SK-N-SH (cell line): ENCODE results near the gene RPAIN. TPM values are rescaled to one million over a fixed set of nuclear protein-coding genes. Genes with fewer than 3 reads are reported as not detected.

ENCODE experiments used
- CTCF ChIA-PET: fragments of 300-600, 350-600 bp; formaldehyde crosslinking; extraction: SDS; loops from one replicate; lab custom pipeline; 2021; lab: Yijun Ruan, JAX
- POLR2A ChIA-PET: fragments of 350-600 bp; sonication (Branson Sonifier 250); formaldehyde crosslinking; extraction: SDS; loops from one replicate; lab custom pipeline; 2020; ENCODE audit warnings: antibody characterized with exemption, inconsistent platforms; lab: Yijun Ruan, JAX
- DNase-seq: peaks from one replicate; pipeline ENCODE4 v3.0.0; 2012
- H2AFZ ChIP-seq: fragments of 200-600 bp; sonication (generic); 2 replicates; pipeline ENCODE4 v1.8.1; 2016; ENCODE audit warnings: antibody characterized with exemption, mild to moderate bottlenecking, low read depth
- H3F3A ChIP-seq: fragments of 200-600 bp; sonication (generic); replicated peaks from 2 replicates; pipeline ENCODE3; 2016; ENCODE audit warnings: antibody characterized with exemption, mild to moderate bottlenecking; ENCODE audit not compliant: insufficient read depth
- H3K27ac ChIP-seq, 2 experiments: fragments of 200-500 bp in 1 of 2; fragments of 200-600 bp in 1 of 2; sonication (Bioruptor generic) in 1 of 2; sonication (generic), shearing (Covaris generic) in 1 of 2; 2 replicates each; pipeline versions ENCODE4 v1.5.1 to v1.6.1; 2014 to 2016; ENCODE audit warnings: low read depth in 2 of 2, inconsistent platforms in 1 of 2, low read length in 1 of 2, mild to moderate bottlenecking in 1 of 2, mixed read lengths in 1 of 2
- H3K27me3 ChIP-seq: fragments of 200-600 bp; sonication (generic), shearing (Covaris generic); 2 replicates; pipeline ENCODE4 v1.6.1; 2016; ENCODE audit warnings: mixed run types; ENCODE audit not compliant: insufficient read depth
- H3K36me3 ChIP-seq, 2 experiments: fragments of 200-500 bp in 1 of 2; fragments of 200-600 bp in 1 of 2; sonication (Bioruptor generic) in 1 of 2; sonication (generic) in 1 of 2; replicated peaks in 1 of 2; 2 replicates each; pipeline versions ENCODE3 to v1.5.1; 2014 to 2016; ENCODE audit warnings: low read length in 1 of 2, mild to moderate bottlenecking in 1 of 2; ENCODE audit not compliant: insufficient read depth in 2 of 2, control insufficient read depth in 1 of 2
- H3K4me1 ChIP-seq, 2 experiments: fragments of 200-500 bp in 1 of 2; fragments of 200-600 bp in 1 of 2; sonication (Bioruptor generic) in 1 of 2; sonication (generic), shearing (Covaris generic) in 1 of 2; 2 replicates each; pipeline versions ENCODE4 v1.5.1 to v1.6.1; 2014 to 2016; ENCODE audit warnings: low read depth in 1 of 2, low read length in 1 of 2, mixed run types in 1 of 2; ENCODE audit not compliant: insufficient read depth in 2 of 2, control insufficient read depth in 1 of 2
- H3K4me2 ChIP-seq: fragments of 200-600 bp; sonication (generic), shearing (Covaris generic); 2 replicates; pipeline ENCODE4 v1.6.1; 2017; ENCODE audit warnings: mixed run types
- H3K4me3 ChIP-seq, 2 experiments: fragments of 200-500 bp in 1 of 2; fragments of 200-600 bp in 1 of 2; sonication (Bioruptor generic) in 1 of 2; sonication (generic), shearing (Covaris generic) in 1 of 2; 2 replicates each; pipeline versions ENCODE4 v1.5.1 to v1.8.1; 2014 to 2016; ENCODE audit warnings: low read depth in 2 of 2, inconsistent platforms in 1 of 2, low read length in 1 of 2, mild to moderate bottlenecking in 1 of 2, mixed read lengths in 1 of 2, moderate library complexity in 1 of 2
- H3K79me2 ChIP-seq: fragments of 200-600 bp; sonication (generic); 2 replicates; pipeline ENCODE4 v1.8.1; 2017; ENCODE audit warnings: mild to moderate bottlenecking; ENCODE audit not compliant: insufficient read depth
- H3K9ac ChIP-seq: fragments of 200-600 bp; sonication (generic); 2 replicates; pipeline ENCODE4 v1.6.1; 2017; ENCODE audit warnings: mixed run types
- H3K9me2 ChIP-seq: fragments of 200-600 bp; sonication (generic); 2 replicates; pipeline ENCODE4 v1.6.1; 2017; ENCODE audit warnings: mixed run types
- H3K9me3 ChIP-seq: fragments of 200-600 bp; sonication (generic); 2 replicates; pipeline ENCODE4 v1.6.1; 2017; ENCODE audit warnings: mixed run types, mild to moderate bottlenecking, moderate library complexity
- H4K20me1 ChIP-seq: fragments of 200-600 bp; sonication (generic); 2 replicates; pipeline ENCODE4 v1.6.1; 2017; ENCODE audit warnings: mild to moderate bottlenecking, mixed run types; ENCODE audit not compliant: insufficient read depth
- ELF1 ChIP-seq: IDR thresholded peaks from 2 replicates; pipeline ENCODE4 v1.4.0; 2012
- EZH2phosphoT487 ChIP-seq: fragments of 200-600 bp; sonication (generic); IDR thresholded peaks from 2 replicates; pipeline ENCODE4 v1.6.1; 2017; ENCODE audit warnings: low read depth, mixed run types, mild to moderate bottlenecking, antibody characterized with exemption, moderate library complexity, borderline replicate concordance
- GABPA ChIP-seq: IDR thresholded peaks from 2 replicates; pipeline ENCODE4 v1.4.0; 2012; ENCODE audit warnings: low read depth, mild to moderate bottlenecking
- IRF3 ChIP-seq: fragments of 150-350 bp; IDR thresholded peaks from 2 replicates; pipeline ENCODE4 v1.6.1; 2016; ENCODE audit warnings: mild to moderate bottlenecking, low read depth, low read length
- MAX ChIP-seq: IDR thresholded peaks from 2 replicates; pipeline ENCODE4 v1.4.0; 2012; ENCODE audit warnings: low read depth
- MXI1 ChIP-seq: IDR thresholded peaks from 2 replicates; pipeline ENCODE4 v1.6.1; 2012; ENCODE audit warnings: mild to moderate bottlenecking, low read depth, low read length, improper control_type of control experiment
- PBX3 ChIP-seq: IDR thresholded peaks from 2 replicates; pipeline ENCODE4; 2012
- POLR2AphosphoS5 ChIP-seq: IDR thresholded peaks from 2 replicates; pipeline ENCODE4 v1.6.1; 2012; ENCODE audit warnings: low read depth, low read length
- RCOR1 ChIP-seq: fragments of 150-350 bp; IDR thresholded peaks from 2 replicates; pipeline ENCODE4 v1.6.1; 2017; ENCODE audit warnings: antibody characterized with exemption, low read length
- REST ChIP-seq: IDR thresholded peaks from 2 replicates; pipeline ENCODE4 v1.6.1; 2012; ENCODE audit warnings: mild to moderate bottlenecking, low read depth, low read length, moderate library complexity
- RFX5 ChIP-seq: IDR thresholded peaks from 2 replicates; pipeline ENCODE4 v1.6.1; 2012; ENCODE audit warnings: mild to moderate bottlenecking, improper control_type of control experiment, low read length
- SIN3A ChIP-seq: IDR thresholded peaks from 2 replicates; pipeline ENCODE4 v1.6.1; 2012; ENCODE audit warnings: low read depth, mild to moderate bottlenecking, low read length, moderate library complexity, borderline replicate concordance
- TAF1 ChIP-seq: IDR thresholded peaks from 2 replicates; pipeline ENCODE4 v1.6.1; 2012; ENCODE audit warnings: low read depth, mild to moderate bottlenecking, low read length, moderate library complexity, borderline replicate concordance
- TCF12 ChIP-seq: IDR thresholded peaks from 2 replicates; pipeline ENCODE4 v1.4.0; 2012
- USF1 ChIP-seq: IDR thresholded peaks from 2 replicates; pipeline ENCODE4 v1.4.0; 2012; ENCODE audit warnings: low read depth, borderline replicate concordance
- ZBTB33 ChIP-seq: IDR thresholded peaks from 2 replicates; pipeline ENCODE4 v1.4.0; 2012; ENCODE audit warnings: low read depth, borderline replicate concordance
- WGBS: methylation state at CpG from one replicate; pipeline ENCODE4 v1.1.6; 2017; ENCODE audit warnings: low lambda C conversion rate; 5-methylcytosine and 5-hydroxymethylcytosine counted together
- polyA plus RNA-seq, 3 experiments: library from polyadenylated mRNA; depleted of rRNA; stranded (reverse); fragments of >200 nt; gene quantifications; 2 replicates each; pipeline ENCODE4 v1.2.3, GENCODE V29; 2012

Gene RPAIN
- 75.5 and 89.6 TPM in 2 replicates for polyA plus RNA-seq (2012; rRNA removed)
- 96.7 and 106 TPM in 2 replicates for polyA plus RNA-seq (2012; cell fraction: cytosol; rRNA removed)
- polyA plus RNA-seq (2012; cell fraction: nucleus; rRNA removed): 58.4 and 108 TPM in 2 replicates

GRCh38 chr17:5419959-5420653, at the start of gene RPAIN:
Gene RPAIN, plus strand, starts transcription at chr17:5420182. Its CDS starts 29 bp downstream, at chr17:5420211.
- Histone ChIP-seq H3K27ac (peak within 1 kb of the TSS; percentile 76 to 82; a peak in 3 of 4 replicates), H3K9me3 (no peaks in the 10 kb centered on the region), H3K4me1 (peaks cover 6 to 16% of the 10 kb centered on the region in 2 experiments), H3K79me2 (peaks cover 75% of the 10 kb centered on the region), H3K27me3 (no peaks in the 10 kb centered on the region), H3F3A (peaks cover 7% of the 10 kb centered on the region), H2AFZ (peak within 1 kb of the TSS; percentile 86), H3K4me2 (peak within 1 kb of the TSS; percentile 94), H3K36me3 (peaks cover 43 to 57% of the 10 kb centered on the region in 2 experiments), H3K4me3 (peak within 1 kb of the TSS; percentile 87 to 100), H3K9me2 (no peaks in the 10 kb centered on the region), H4K20me1 (no peaks in the 10 kb centered on the region), H3K9ac (peak within 1 kb of the TSS; percentile 86)
- POLR2A ChIA-PET: interaction anchor here (1.0 to 1.3 kb wide), 8 partner anchors 9 to 624 kb away, joined by 3 to 9 read pairs (median 5); partner anchors contain the start of genes C1QBP, DERL2, DHX33 and MIS12
- DNase-seq: peak; percentile 88
- TF ChIP-seq TAF1 (peak; percentile 87), POLR2AphosphoS5 (peak; percentile 96), MAX (peak; percentile 98), TCF12 (0 out of 2 replicates have a peak, but pooled peaks have one; percentile 3), EZH2phosphoT487 (no peak), RCOR1 (no peak), ELF1 (peak; percentile 87), USF1 (no peak), GABPA (peak; percentile 59), SIN3A (0 out of 2 replicates have a peak, but pooled peaks have one; percentile 48), MXI1 (peak; percentile 98), ZBTB33 (peak; percentile 72; the same call in 1 of the 2 replicates)
- WGBS: under 1% methylated on average over 22 of the region's 41 CpGs
- CTCF ChIA-PET: interaction anchor here (2.5 kb wide), 1 partner anchor 19 kb away, joined by 12 read pairs; the partner anchor contains the start of gene C1QBP

- CTCF ChIA-PET: no interaction called here
- no peak overlapping the region for H2AFZ ChIP-seq
- no peaks in the 10 kb centered on the region for H4K20me1 ChIP-seq
- H3K27me3 ChIP-seq: no peaks in the 10 kb centered on the region
- no peaks in the 10 kb centered on the region for H3K9me2 ChIP-seq
- 95% methylated on average over 4 of the region's 4 CpGs for WGBS
- H3K9ac ChIP-seq: no peak overlapping the region
- DNase-seq: no peak
- no peak overlapping the region for H3K27ac ChIP-seq
- no peaks in the 10 kb centered on the region for H3K9me3 ChIP-seq
- H3K4me3 ChIP-seq: no peak overlapping the region
- H3K4me2 ChIP-seq: no peak overlapping the region
- H3K4me1 ChIP-seq: no peaks in the 10 kb centered on the region
- no peaks in the 10 kb centered on the region for H3K79me2 ChIP-seq
- peaks cover 25 to 27% of the 10 kb centered on the region in 2 experiments for H3K36me3 ChIP-seq
- no peaks in the 10 kb centered on the region for H3F3A ChIP-seq
- POLR2A ChIA-PET: no interaction called here
- TF ChIP-seq IRF3 (no peak), EZH2phosphoT487 (no peak), RCOR1 (no peak), REST (no peak), SIN3A (no peak), TCF12 (no peak), PBX3 (no peak), ELF1 (no peak), RFX5 (no peak)
Observed at GRCh38 chr17:5370411-5370810, 49.6 kb upstream of the RPAIN start.
